Parathyroid adenoma (tissue), 2 donors: ENCODE results near the gene TMEM202.
"Not testable (repeated sequence)": the region's sequence is repeated elsewhere in the genome, so short reads cannot be mapped to it uniquely, and the experiment has no call there.

Experiments
- H2AFZ ChIP-seq: fragments of 300-600 bp; sonication (generic); one replicate; pipeline ENCODE4 v1.7.0; 2017; ENCODE audit warnings: antibody characterized with exemption, mild to moderate bottlenecking
- H3K27ac ChIP-seq: fragments of 300-600 bp; sonication (generic); one replicate; pipeline ENCODE4 v1.7.0; 2017
- H3K27me3 ChIP-seq: fragments of 300-600 bp; sonication (generic); one replicate; pipeline ENCODE4 v1.7.0; 2017; ENCODE audit warnings: low read length; ENCODE audit not compliant: control insufficient read depth, insufficient read depth
- H3K36me3 ChIP-seq: fragments of 300-600 bp; sonication (generic); one replicate; pipeline ENCODE4 v1.7.0; 2017; ENCODE audit warnings: low read length; ENCODE audit not compliant: control insufficient read depth, insufficient read depth
- H3K4me1 ChIP-seq: fragments of 300-600 bp; sonication (generic); one replicate; pipeline ENCODE4 v1.7.0; 2017; ENCODE audit warnings: control low read depth
- H3K4me2 ChIP-seq: fragments of 300-600 bp; sonication (generic); one replicate; pipeline ENCODE4 v1.7.0; 2017; ENCODE audit warnings: low read length
- H3K4me3 ChIP-seq: fragments of 300-600 bp; sonication (generic); one replicate; pipeline ENCODE4 v1.7.0; 2017; ENCODE audit warnings: low read depth, low read length
- H3K79me2 ChIP-seq: fragments of 300-600 bp; sonication (generic); one replicate; pipeline ENCODE4 v1.7.0; 2017; ENCODE audit warnings: control low read depth
- H3K9ac ChIP-seq: fragments of 300-600 bp; sonication (generic); one replicate; pipeline ENCODE4 v1.7.0; 2017; ENCODE audit warnings: mild to moderate bottlenecking
- H3K9me3 ChIP-seq: fragments of 300-600 bp; sonication (generic); one replicate; pipeline ENCODE4 v1.7.0; 2017; ENCODE audit warnings: low read length; ENCODE audit not compliant: control insufficient read depth
- CTCF ChIP-seq: fragments of 300-600 bp; sonication (generic); IDR thresholded peaks from one replicate; pipeline ENCODE4 v1.7.0; 2017; ENCODE audit warnings: antibody characterized with exemption, mild to moderate bottlenecking
- donor health status: primary hyperparathyroidism.

The TMEM202 gene

GRCh38 chr15:72369964-72370363 lies 28.1 kb upstream of the TMEM202 start:
- Histone ChIP-seq H3K27me3 (no peaks in the 10 kb centered on the region), H3K9ac (no peak overlapping the region), H3K4me2 (no peak overlapping the region), H3K79me2 (peaks cover 13% of the 10 kb centered on the region), H3K27ac (no peak overlapping the region), H3K9me3 (no peaks in the 10 kb centered on the region), H3K36me3 (no peaks in the 10 kb centered on the region), H2AFZ (no peak overlapping the region), H3K4me1 (peaks cover 2% of the 10 kb centered on the region), H3K4me3 (no peak overlapping the region)
- TF ChIP-seq CTCF = no peak

- Histone ChIP-seq H3K4me2 (no peak overlapping the region), H3K79me2 (peaks cover 13% of the 10 kb centered on the region), H3K9ac (no peak overlapping the region), H2AFZ (no peak overlapping the region), H3K4me1 (peaks cover 2% of the 10 kb centered on the region), H3K9me3 (no peaks in the 10 kb centered on the region), H3K27me3 (no peaks in the 10 kb centered on the region), H3K27ac (no peak overlapping the region), H3K4me3 (no peak overlapping the region), H3K36me3 (no peaks in the 10 kb centered on the region)
- TF ChIP-seq CTCF = no peak
Measured at GRCh38 chr15:72372361-72372760, 25.7 kb upstream of the TMEM202 start.

GRCh38 chr15:72375501-72375845 lies 22.6 kb upstream of the TMEM202 start:
- no peaks in the 10 kb centered on the region for H3K27me3 ChIP-seq
- H3K4me2 ChIP-seq = peak overlapping the region; percentile 84
- peak overlapping the region; percentile 84 for H2AFZ ChIP-seq
- peak overlapping the region; percentile 79 for H3K4me3 ChIP-seq
- H3K27ac ChIP-seq = peak overlapping the region; percentile 75
- no peaks in the 10 kb centered on the region for H3K36me3 ChIP-seq
- H3K9me3 ChIP-seq = no peaks in the 10 kb centered on the region
- H3K9ac ChIP-seq = peak overlapping the region; percentile 67
- no peak for TF ChIP-seq CTCF
- H3K4me1 ChIP-seq = peaks cover 2% of the 10 kb centered on the region
- H3K79me2 ChIP-seq = peaks cover 7% of the 10 kb centered on the region

- Histone ChIP-seq H2AFZ (peak within 1 kb of the TSS; percentile 84), H3K27me3 (no peaks in the 10 kb centered on the region), H3K79me2 (peaks cover 7% of the 10 kb centered on the region), H3K36me3 (no peaks in the 10 kb centered on the region), H3K4me3 (peak within 1 kb of the TSS; percentile 79), H3K9ac (peak within 1 kb of the TSS; percentile 67), H3K4me2 (peak within 1 kb of the TSS; percentile 84), H3K27ac (peak within 1 kb of the TSS; percentile 75), H3K4me1 (peaks cover 2% of the 10 kb centered on the region), H3K9me3 (no peaks in the 10 kb centered on the region)
- TF ChIP-seq CTCF = no peak
Measured at GRCh38 chr15:72375846-72376581, 22.1 kb upstream of the TMEM202 start, which contains the start of gene HEXA. TSS of gene HEXA (minus strand) at chr15:72376014. CDS start at chr15:72375972, 42 bp downstream.

- no peak for TF ChIP-seq CTCF
- H3K79me2 ChIP-seq = peaks cover 7% of the 10 kb centered on the region
- no peak overlapping the region for H3K4me3 ChIP-seq
- H3K9ac ChIP-seq = no peak overlapping the region
- peaks cover 2% of the 10 kb centered on the region for H3K4me1 ChIP-seq
- H3K4me2 ChIP-seq = no peak overlapping the region
- H3K27me3 ChIP-seq = no peaks in the 10 kb centered on the region
- H3K27ac ChIP-seq = no peak overlapping the region
- no peaks in the 10 kb centered on the region for H3K9me3 ChIP-seq
- H2AFZ ChIP-seq = no peak overlapping the region
- H3K36me3 ChIP-seq = no peaks in the 10 kb centered on the region
Measured at GRCh38 chr15:72377331-72377730, 20.8 kb upstream of the TMEM202 start.

- H2AFZ ChIP-seq, H3K27ac ChIP-seq, H3K27me3 ChIP-seq, H3K9ac ChIP-seq, H3K4me1 ChIP-seq, H3K4me2 ChIP-seq, H3K79me2 ChIP-seq, H3K4me3 ChIP-seq, H3K36me3 ChIP-seq, H3K9me3 ChIP-seq: not testable (repeated sequence)
Measured at GRCh38 chr15:72379106-72379505, 19.0 kb upstream of the TMEM202 start.
